WERI-Rb-1 (cell line): Measurements from ENCODE around the gene TMPRSS12.
"Not testable (repeated sequence)": the region's sequence is repeated elsewhere in the genome, so short reads cannot be mapped to it uniquely, and the experiment has no call there.

Experiments used
- DNase-seq: peaks from one replicate; pipeline ENCODE4 v3.0.0-alpha.2; 2020
- H3K27ac ChIP-seq: fragments of 250-450 bp; sonication (Bioruptor Pico); 2 replicates; pipeline ENCODE4 v1.5.1; 2020; ENCODE audit warnings: mild to moderate bottlenecking, moderate library complexity
- H3K27me3 ChIP-seq: fragments of 250-450 bp; sonication (Bioruptor Pico); 2 replicates; pipeline ENCODE4 v1.5.1; 2021; ENCODE audit warnings: mild to moderate bottlenecking, low read depth, moderate library complexity; ENCODE audit not compliant: insufficient read depth, severe bottlenecking
- H3K36me3 ChIP-seq: fragments of 250-450 bp; sonication (Bioruptor Pico); 2 replicates; pipeline ENCODE4 v1.5.1; 2020; ENCODE audit warnings: mild to moderate bottlenecking, moderate library complexity
- H3K4me3 ChIP-seq: 2 replicates; pipeline ENCODE4 v1.5.1; 2011; ENCODE audit warnings: low read depth, mild to moderate bottlenecking, control low read depth, low read length
- H3K9me3 ChIP-seq: fragments of 250-450 bp; sonication (Bioruptor Pico); 2 replicates; pipeline ENCODE4 v1.5.1; 2021; ENCODE audit warnings: mild to moderate bottlenecking, moderate library complexity; ENCODE audit not compliant: severe bottlenecking
- CTCF ChIP-seq: IDR thresholded peaks from 2 replicates; pipeline ENCODE4 v1.5.1; 2011; ENCODE audit warnings: low read depth, mild to moderate bottlenecking, control low read depth, inconsistent platforms, low read length

Gene TMPRSS12

GRCh38 chr12:50842637-50843493 is at the start of gene TMPRSS12:
TSS of gene TMPRSS12 (plus strand) at chr12:50842926. CDS start at chr12:50842965, 39 bp downstream.
- H3K27ac ChIP-seq: no peak within 1 kb of the TSS
- H3K4me3 ChIP-seq: no peak within 1 kb of the TSS
- no peaks in the 10 kb centered on the region for H3K27me3 ChIP-seq
- peaks cover 3% of the 10 kb centered on the region for H3K9me3 ChIP-seq
- no peaks in the 10 kb centered on the region for H3K36me3 ChIP-seq
- no peak for TF ChIP-seq CTCF
- no peak for DNase-seq

- Histone ChIP-seq H3K4me3 (no peak overlapping the region), H3K9me3 (peaks cover 3% of the 10 kb centered on the region), H3K27ac (no peak overlapping the region), H3K36me3 (peaks cover 62% of the 10 kb centered on the region), H3K27me3 (no peaks in the 10 kb centered on the region)
- no peak for TF ChIP-seq CTCF
- DNase-seq: no peak
Observed at GRCh38 chr12:50799908-50800307, 42.8 kb upstream of the TMPRSS12 start.

- H3K36me3 ChIP-seq: peaks cover 35% of the 10 kb centered on the region
- H3K27me3 ChIP-seq: no peaks in the 10 kb centered on the region
- no peak overlapping the region for H3K27ac ChIP-seq
- no peak for TF ChIP-seq CTCF
- DNase-seq: no peak
- H3K9me3 ChIP-seq: peaks cover 3% of the 10 kb centered on the region
- H3K4me3 ChIP-seq: no peak overlapping the region
Observed at GRCh38 chr12:50803230-50803875, 39.4 kb upstream of the TMPRSS12 start.

DNA sequence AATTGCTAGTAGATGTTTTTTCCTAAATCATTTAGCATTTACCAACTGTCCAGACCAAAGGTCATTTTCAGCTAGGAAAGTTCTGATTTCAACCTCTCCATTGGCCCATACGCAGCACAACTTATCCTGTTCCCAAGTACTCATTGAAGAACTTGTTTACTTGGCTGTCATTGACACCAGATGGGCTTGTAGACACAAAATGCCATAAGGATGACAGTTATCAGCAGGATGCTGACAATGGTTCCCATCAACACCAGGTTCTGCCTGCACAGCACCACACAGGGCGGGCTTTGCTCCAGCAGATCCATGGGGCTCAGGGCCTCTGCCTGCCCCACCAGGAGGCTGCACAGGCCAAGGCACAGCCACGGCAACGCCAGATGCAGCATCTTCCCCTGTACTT is 36.5 kb upstream of the TMPRSS12 start:
- Histone ChIP-seq H3K36me3 (peaks cover 25% of the 10 kb centered on the region), H3K4me3 (no peak overlapping the region), H3K27me3 (no peaks in the 10 kb centered on the region), H3K9me3 (no peaks in the 10 kb centered on the region), H3K27ac (no peak overlapping the region)
- DNase-seq: no peak
- no peak for TF ChIP-seq CTCF

DNA sequence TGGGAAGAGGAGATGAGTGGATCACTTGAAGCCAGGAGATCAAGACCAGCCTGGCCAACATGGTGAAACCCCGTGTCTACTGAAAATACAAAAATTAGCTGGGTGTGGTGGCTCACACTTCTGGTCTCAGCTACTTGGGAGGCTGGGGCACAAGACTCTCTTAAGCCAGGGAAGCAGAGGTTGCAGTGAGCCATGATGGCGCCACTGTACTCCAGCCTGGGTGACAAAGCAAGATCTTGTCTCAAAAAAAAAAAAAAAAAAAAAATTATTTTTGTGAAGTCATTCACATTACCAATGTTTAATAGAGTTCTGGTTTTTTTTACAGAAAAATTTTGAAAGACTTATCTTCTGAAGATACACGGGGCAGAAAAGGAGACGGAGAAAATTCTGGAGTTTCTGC is 33.6 kb upstream of the TMPRSS12 start:
- DNase-seq, H3K9me3 ChIP-seq, H3K4me3 ChIP-seq, H3K27ac ChIP-seq, H3K27me3 ChIP-seq: not testable (repeated sequence)
- peaks cover 34% of the 10 kb centered on the region for H3K36me3 ChIP-seq

GRCh38 chr12:50814921-50815320 is 27.8 kb upstream of the TMPRSS12 start:
- H3K27me3 ChIP-seq, H3K9me3 ChIP-seq, H3K4me3 ChIP-seq, DNase-seq, H3K27ac ChIP-seq: not testable (repeated sequence)
- H3K36me3 ChIP-seq: peaks cover 65% of the 10 kb centered on the region
